H7 (cell line): ENCODE results near the gene RABL6. TPM values are rescaled to one million over a fixed set of nuclear protein-coding genes. Genes with fewer than 3 reads are reported as not detected.
"Not testable (repeated sequence)": the region's sequence is repeated elsewhere in the genome, so short reads cannot be mapped to it uniquely, and the experiment has no call there.

ENCODE experiments used
- DNase-seq: peaks from one replicate; pipeline ENCODE4 v3.0.0; 2012
- H3K27me3 ChIP-seq: 2 replicates; pipeline ENCODE4 v1.6.0; 2011; ENCODE audit warnings: mild to moderate bottlenecking, low read length; ENCODE audit not compliant: control insufficient read depth, insufficient read depth
- H3K36me3 ChIP-seq: replicated peaks from 2 replicates; pipeline ENCODE4 v1.5.1; 2011; ENCODE audit warnings: low read length; ENCODE audit not compliant: control insufficient read depth, insufficient read depth
- H3K4me3 ChIP-seq: 2 replicates; pipeline ENCODE4 v1.5.1; 2011; ENCODE audit warnings: low read depth, mild to moderate bottlenecking, control low read depth, low read length, moderate library complexity; ENCODE audit not compliant: insufficient read depth
- total RNA-seq: library from RNA; depleted of rRNA; stranded (reverse); fragments of >200 nt; shearing (Covaris generic); gene quantifications from 2 replicates; pipeline ENCODE4 v1.2.3, GENCODE V29; 2014; rRNA removed

The RABL6 gene
- total RNA-seq, 1 experiment from 2014 or later = 150 TPM

GRCh38 chr9:136882947-136883283 lies 75.2 kb downstream of the RABL6 start:
- H3K4me3 ChIP-seq, H3K36me3 ChIP-seq, DNase-seq, H3K27me3 ChIP-seq: not testable (repeated sequence)

DNA sequence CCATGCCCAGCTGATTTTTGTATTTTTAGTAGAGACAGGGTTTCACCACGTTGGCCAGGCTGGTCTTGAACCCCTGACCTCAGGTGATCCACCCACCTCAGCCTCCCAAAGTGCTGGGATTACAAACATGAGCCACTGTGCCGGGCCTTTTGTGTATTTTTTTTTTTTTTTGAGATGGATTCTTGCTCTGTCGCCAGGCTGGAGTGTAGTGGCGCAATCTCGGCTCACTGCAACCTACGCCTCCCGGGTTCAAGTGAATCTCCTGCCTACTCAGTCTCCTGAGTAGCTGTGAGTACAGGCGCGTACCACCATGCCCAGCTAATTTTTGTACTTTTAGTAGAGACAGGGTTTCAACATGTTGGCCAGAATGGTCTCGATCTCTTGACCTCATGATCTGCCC lies 75.9 kb downstream of the RABL6 start:
- not testable (repeated sequence) for DNase-seq, H3K36me3 ChIP-seq, H3K27me3 ChIP-seq, H3K4me3 ChIP-seq

GRCh38 chr9:136885950-136886578 lies 78.3 kb downstream of the RABL6 start, which contains the start of gene TRAF2:
TSS of gene TRAF2 (plus strand) at chr9:136886516. CDS start at chr9:136898741, 12,225 bp downstream.
- H3K4me3 ChIP-seq = peak within 1 kb of the TSS; percentile 96
- peak; percentile 100 for DNase-seq
- H3K27me3 ChIP-seq = no peaks in the 10 kb centered on the region
- no peaks in the 10 kb centered on the region; the same call in 1 of the 2 replicates for H3K36me3 ChIP-seq

DNA sequence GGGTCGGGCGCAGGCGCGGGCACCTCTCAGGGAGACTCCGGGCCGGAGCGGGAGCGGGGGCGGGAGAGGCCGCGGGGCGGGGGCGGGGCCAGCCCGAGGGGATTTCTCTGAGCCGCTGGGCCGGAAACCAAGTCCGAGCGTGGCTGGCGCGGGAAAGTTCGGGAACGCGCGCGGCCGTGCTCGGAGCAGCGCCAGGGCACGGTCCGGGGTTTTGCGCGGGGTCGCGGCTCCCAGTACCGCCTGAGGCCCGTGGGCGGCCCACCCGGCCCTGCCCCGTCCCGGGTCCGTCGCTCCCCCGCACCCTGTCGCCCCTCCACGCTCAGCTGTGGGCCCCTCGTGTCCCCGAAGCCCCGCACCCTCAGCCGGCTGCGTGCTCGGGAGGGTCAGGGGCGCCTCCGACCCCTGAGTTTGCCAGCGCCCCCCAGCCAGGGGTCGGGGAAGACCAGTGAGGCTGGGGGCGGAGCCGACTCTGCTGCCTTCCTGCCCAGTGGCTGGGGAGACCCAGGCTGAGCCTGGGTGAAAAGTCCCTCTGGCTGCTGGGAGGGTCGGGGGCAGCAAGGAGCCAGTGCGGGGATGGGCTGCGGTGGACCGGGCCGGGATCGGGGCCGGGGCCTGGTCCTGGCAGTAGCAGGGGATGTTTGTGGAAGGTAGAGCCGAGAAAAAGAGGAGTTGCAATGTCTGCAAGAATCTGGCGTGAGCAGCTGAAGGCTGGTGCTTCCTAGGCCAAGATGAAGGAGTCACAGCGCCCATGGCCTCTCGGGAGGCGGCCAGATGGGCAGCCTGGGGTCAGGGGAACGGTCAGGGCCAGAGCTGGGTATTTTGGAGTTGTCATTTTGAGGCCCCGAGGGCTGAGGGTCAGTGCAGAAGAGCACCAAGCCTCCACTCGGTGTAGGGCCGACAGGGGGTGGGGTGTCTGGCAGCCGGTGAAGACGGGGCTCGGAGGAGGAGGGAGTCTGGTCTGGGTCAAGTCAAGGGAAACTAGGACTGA lies 79.2 kb downstream of the RABL6 start:
- Histone ChIP-seq H3K27me3 (no peaks in the 10 kb centered on the region), H3K36me3 (no peaks in the 10 kb centered on the region; the same call in 1 of the 2 replicates), H3K4me3 (peak overlapping the region; percentile 96)
- peak; percentile 96 for DNase-seq

- peak; percentile 23 for DNase-seq
- Histone ChIP-seq H3K27me3 (no peaks in the 10 kb centered on the region), H3K4me3 (no peak overlapping the region), H3K36me3 (no peaks in the 10 kb centered on the region; the same call in 1 of the 2 replicates)
These were observed 80.7 kb downstream of the RABL6 start for GRCh38 chr9:136888454-136888853.

- DNase-seq = no peak
- no peaks in the 10 kb centered on the region for H3K27me3 ChIP-seq
- no peak overlapping the region for H3K4me3 ChIP-seq
- no peaks in the 10 kb centered on the region; the same call in 1 of the 2 replicates for H3K36me3 ChIP-seq
These were observed 82.1 kb downstream of the RABL6 start for GRCh38 chr9:136889858-136890257.

DNA sequence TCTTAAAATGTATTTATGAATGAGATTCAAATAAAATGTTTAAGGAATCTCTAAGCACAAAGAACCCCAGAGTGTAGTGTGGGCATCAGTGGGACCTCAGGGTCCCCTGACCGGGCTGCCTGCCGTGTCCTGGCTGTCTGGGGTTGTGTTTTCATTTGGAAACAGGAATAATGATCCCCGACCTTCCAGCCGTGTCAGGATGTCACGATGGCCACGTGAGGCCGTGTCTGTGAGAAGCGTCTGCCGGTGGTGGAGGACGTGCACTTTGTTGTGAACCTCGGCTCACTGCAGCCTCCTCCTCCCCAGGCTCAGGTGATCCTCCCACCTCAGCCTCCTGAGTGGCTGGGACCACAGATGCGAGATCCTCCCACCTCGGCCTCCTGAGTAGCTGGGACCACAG lies 82.9 kb downstream of the RABL6 start:
- H3K4me3 ChIP-seq = no peak overlapping the region
- peak; percentile 16 for DNase-seq
- no peaks in the 10 kb centered on the region; the same call in 1 of the 2 replicates for H3K36me3 ChIP-seq
- H3K27me3 ChIP-seq = no peaks in the 10 kb centered on the region

Other genes with a start within 250 kb of the RABL6 start
- gene EGFL7, start 145.0 kb upstream of the RABL6 start, total RNA-seq = 68.5 and 87.3 TPM in 2 replicates
- 41.1 and 54.7 TPM in 2 replicates for gene AGPAT2, start 120.5 kb upstream of the RABL6 start, total RNA-seq
- gene DIPK1B, start 95.4 kb upstream of the RABL6 start, total RNA-seq = 57.0 and 75.7 TPM in 2 replicates
- 0.76 and 1.4 TPM in 2 replicates for gene LCN10, start 65.0 kb upstream of the RABL6 start, total RNA-seq
- gene LCN6, start 59.4 kb upstream of the RABL6 start, total RNA-seq = not detected in 2 replicates
- gene LCN8, start 49.7 kb upstream of the RABL6 start, total RNA-seq = not detected in 2 replicates
- gene LCN15, start 43.4 kb upstream of the RABL6 start, total RNA-seq = 0.18 TPM in 1 of 2 replicates, not detected in the other
- gene TMEM141, start 16.6 kb upstream of the RABL6 start, total RNA-seq = 73.9 and 80.6 TPM in 2 replicates
- 0.66 and 0.85 TPM in 2 replicates for gene CCDC183, start 11.6 kb upstream of the RABL6 start, total RNA-seq
- gene AJM1, start 34.5 kb downstream of the RABL6 start, total RNA-seq = 0.14 and 0.52 TPM in 2 replicates
- 68.2 and 75.5 TPM in 2 replicates for gene PHPT1, start 41.5 kb downstream of the RABL6 start, total RNA-seq
- gene MAMDC4, start 44.4 kb downstream of the RABL6 start, total RNA-seq = 1.2 and 3.0 TPM in 2 replicates
- gene EDF1, start 58.4 kb downstream of the RABL6 start, total RNA-seq = 213 and 240 TPM in 2 replicates
- 40.9 and 48.6 TPM in 2 replicates for gene TRAF2, start 78.6 kb downstream of the RABL6 start, total RNA-seq
- gene FBXW5, start 136.8 kb downstream of the RABL6 start, total RNA-seq = 97.5 and 105 TPM in 2 replicates
- gene C8G, start 137.3 kb downstream of the RABL6 start, total RNA-seq = not detected in 2 replicates
- 0.38 and 2.9 TPM in 2 replicates for gene LCN12, start 144.3 kb downstream of the RABL6 start, total RNA-seq
- gene PTGDS, start 169.6 kb downstream of the RABL6 start, total RNA-seq = 1.3 and 2.0 TPM in 2 replicates
- 0.21 and 0.33 TPM in 2 replicates for gene LCNL1, start 175.0 kb downstream of the RABL6 start, total RNA-seq
- gene PAXX, start 184.5 kb downstream of the RABL6 start, total RNA-seq = 45.7 and 53.2 TPM in 2 replicates
- gene CLIC3, start 188.6 kb downstream of the RABL6 start, total RNA-seq = not detected in 2 replicates
- gene ABCA2, start 220.3 kb downstream of the RABL6 start, total RNA-seq = 6.8 and 10.4 TPM in 2 replicates
- gene FUT7, start 224.1 kb downstream of the RABL6 start, total RNA-seq = not detected in 2 replicates
- gene NPDC1, start 238.2 kb downstream of the RABL6 start, total RNA-seq = 10.1 and 25.1 TPM in 2 replicates
- not detected in 2 replicates for gene ENTPD2, start 246.1 kb downstream of the RABL6 start, total RNA-seq